HG03442 (cell line): ENCODE results near the gene CNTN4.

ENCODE experiments used
- ATAC-seq: cut with Tn5 transposase; IDR thresholded peaks from one replicate; pipeline ENCODE4 v1.9.1; 2021; ENCODE audit warnings: mild to moderate bottlenecking, moderate library complexity; ENCODE audit not compliant: unreplicated experiment

The CNTN4 gene

DNA sequence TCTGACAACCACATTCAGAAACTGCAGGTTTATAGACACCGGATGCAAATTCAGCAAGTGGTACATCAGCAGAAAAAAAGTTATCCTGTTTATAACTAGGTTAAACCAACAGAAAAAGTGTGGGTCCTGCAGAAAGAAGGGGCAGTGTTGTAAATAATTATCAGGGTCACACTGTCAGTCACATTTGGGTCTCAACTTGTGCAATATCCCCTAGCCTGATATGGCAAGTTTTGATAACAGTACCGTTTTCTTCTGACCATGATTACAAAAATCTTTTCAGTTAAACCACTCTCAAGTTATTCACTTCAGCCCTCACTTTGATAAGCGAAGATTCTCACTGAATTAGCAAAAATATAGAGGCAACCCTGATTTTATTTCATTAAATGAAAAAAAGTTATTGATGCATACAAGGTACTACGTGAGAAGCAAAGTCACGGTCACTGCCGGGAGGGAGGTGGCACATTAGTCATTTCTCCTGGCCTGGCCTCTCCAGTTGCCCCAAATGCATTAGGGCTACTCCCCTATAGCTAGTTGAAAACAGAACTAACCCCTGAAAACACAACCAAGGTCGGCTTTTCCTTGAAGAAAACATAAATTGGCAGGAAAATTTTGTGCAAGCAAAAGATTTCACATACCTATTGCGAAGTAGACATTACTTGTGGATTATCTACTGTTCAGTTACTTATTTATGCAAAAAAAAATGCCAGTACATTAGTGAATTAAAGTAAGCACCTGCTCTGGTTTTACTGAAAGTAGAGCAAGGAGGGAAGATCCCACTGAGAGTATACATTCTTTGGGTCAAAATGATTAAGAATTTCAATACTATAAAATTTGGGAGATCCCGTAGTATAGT is 982.9 kb downstream of the CNTN4 start:
- ATAC-seq: peak; percentile 55

DNA sequence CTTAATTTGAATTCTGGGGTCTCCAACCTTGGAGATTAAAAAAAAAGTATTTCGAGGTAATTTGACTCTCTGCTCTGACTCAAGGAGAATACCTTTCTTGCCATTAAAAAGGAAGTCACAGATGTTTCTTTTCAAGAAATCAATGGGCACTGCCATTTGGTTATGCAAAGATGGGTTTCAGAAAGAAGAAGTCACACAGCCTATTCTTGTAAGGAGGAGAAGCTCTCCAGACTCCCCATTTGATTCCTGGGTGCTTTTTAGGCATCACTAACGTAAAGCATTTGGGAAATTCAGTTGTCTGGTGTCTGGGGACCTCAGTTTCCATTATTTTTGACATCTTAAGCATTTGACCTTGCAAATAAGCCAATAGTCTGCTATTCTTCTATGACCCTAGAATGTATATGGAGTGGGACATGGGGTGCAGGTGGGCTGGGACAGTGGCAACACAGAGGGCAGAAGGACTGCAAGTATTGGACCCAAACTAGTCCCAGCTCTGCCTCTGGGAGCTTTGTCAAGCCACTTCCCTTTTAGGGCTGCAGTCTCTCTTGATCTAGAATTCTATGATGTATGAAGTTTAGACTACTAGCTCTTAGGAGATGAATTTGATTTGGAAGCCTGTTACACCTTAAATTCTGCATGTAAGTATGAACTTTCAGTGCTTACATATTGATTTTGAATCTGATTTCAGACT is 983.7 kb downstream of the CNTN4 start:
- ATAC-seq: peak; percentile 64

GRCh38 chr3:3084890-3085289 is 986.2 kb downstream of the CNTN4 start:
- no peak for ATAC-seq

GRCh38 chr3:3085782-3086181 is 987.1 kb downstream of the CNTN4 start:
- peak; percentile 22 for ATAC-seq

- ATAC-seq: no peak
Observed at GRCh38 chr3:3086239-3086638, 987.6 kb downstream of the CNTN4 start.

DNA sequence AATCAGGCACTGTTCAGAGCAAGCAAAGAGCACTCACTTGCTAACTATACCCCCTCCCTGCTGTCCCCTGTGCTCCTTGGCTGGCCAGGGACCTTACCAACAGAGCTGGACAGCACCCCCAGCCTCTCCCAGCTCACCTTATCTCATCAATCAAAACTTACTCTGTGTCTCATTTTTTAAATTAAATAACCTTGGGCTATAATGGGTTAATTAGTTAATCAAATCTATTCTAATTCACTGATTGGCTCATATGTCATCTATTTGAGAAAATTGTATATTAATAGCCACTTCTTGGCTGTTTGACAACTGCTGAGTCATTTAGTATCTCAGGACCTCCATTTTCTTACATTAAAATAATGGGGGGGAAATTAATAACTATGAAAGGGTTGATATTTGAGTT is 988.6 kb downstream of the CNTN4 start:
- no peak for ATAC-seq

DNA sequence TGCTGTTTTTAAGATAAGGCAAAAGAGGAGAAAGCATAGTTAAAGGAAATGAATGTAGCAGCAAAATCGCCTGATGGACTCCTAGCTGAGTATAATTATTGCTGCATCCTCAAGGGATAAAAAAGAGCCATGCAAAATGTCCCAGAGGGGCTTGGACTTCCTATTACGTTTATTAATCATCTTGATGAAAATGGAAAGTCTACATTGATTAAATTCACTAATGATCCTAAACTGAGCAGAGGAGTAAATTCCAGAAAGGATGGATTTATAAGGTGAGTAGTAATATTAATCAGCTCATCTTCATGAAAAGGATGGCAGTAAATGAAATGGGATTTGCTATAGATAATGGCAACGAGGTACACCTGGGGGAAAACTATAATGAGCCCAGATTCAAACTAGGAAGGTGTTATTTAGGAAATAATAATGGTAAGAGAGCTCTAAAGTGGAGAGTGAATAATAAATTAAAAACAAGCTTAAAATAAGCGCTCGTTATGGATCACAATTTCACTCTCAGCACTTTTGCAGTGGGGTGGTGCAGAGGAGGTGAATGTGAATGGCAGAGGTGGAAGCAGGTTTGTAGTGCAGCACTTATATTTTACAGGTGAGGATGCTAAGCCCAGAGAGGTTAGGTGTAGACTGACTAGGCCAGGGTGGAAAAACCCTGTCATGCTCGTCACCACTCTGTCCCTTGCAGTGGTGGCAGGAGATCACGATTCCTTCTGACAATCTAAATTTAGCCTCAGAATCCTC is 989.2 kb downstream of the CNTN4 start:
- no peak for ATAC-seq

- ATAC-seq: peak; percentile 97
Observed at GRCh38 chr3:3089017-3089416, 990.4 kb downstream of the CNTN4 start.

DNA sequence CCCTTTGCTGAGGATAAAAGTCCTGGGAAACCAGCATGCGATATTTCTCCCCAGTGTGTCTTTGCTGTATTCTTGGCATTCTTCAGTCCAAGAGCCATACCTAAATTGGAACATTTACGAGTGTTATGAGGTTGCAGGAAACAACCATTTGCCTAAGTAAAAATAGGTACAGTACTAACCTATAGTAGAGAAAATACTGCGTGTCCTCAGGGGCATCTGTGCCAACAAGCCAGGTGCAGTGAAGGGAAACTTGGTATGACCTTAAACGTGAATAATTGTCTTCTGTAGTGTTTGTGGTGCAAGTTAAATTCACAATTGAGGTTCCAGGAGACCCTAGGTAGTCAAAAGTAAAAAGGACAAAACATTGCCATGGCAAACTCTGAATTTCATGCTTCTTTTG is 999.3 kb downstream of the CNTN4 start:
- ATAC-seq: no peak

DNA sequence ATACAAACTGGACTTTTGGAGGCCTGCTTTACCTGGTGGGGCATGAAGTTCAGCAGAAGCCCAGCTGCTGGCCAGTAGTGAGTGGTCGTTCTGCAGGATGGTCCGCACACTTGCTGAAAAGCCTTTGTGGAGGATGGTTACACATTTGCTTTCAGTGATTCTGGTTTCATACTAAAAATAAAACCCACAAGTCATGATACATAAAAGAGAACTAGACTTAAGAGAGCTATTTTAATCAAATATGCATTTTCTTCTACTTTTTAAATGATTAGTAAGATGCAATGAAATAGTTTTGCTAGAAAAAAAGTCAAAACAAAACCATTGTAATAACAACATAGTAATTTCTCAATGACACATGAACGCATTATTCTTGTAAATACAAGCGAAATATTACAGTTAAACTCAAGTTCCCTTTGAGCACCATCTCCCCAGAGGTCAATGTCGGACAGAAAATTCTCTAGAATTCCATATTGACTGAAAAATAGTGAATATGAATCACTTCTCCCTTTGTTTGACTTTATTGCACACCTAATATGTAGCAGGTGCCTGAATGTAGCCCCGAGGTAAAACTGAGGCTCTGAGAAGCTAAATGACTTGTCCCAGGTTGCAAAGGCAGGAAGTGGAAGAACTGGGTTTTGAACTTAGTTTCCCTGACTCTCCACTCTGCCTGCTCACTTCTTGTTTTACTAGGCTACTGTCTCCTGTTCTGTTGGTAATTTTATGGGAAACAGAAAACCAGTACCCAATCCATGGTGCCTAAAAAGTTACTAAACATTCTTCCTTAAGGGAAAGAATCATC is 1003.2 kb downstream of the CNTN4 start:
- ATAC-seq: peak; percentile 54

- ATAC-seq: no peak
Observed at GRCh38 chr3:3102751-3103150, 1004.1 kb downstream of the CNTN4 start.

- ATAC-seq: no peak
Observed at GRCh38 chr3:3105246-3105645, 1006.6 kb downstream of the CNTN4 start.

GRCh38 chr3:3105815-3106214 is 1007.1 kb downstream of the CNTN4 start:
- no peak for ATAC-seq

- ATAC-seq: no peak
Observed at GRCh38 chr3:3107181-3107580, 1008.5 kb downstream of the CNTN4 start.
